Central memory CD8-positive, alpha-beta T cell (primary cell): ENCODE results near the gene MTHFSD.
A peak's percentile ranks its signal among the peaks of the same experiment; 100 is the strongest.

Source experiments
- ATAC-seq: fragments of 150-1000 bp; cut with Tn5 transposase; replicated peaks from 2 replicates; pipeline ENCODE4 v1.10.0; 2022; ENCODE audit warnings: mild to moderate bottlenecking, moderate FRiP score, moderate number of reproducible peaks; ENCODE audit not compliant: poor library complexity, severe bottlenecking; ENCODE audit errors: extremely low read depth
- DNase-seq, 2 donors: peaks; one replicate each; pipeline ENCODE4 v3.0.0; 2021; ENCODE audit warnings: low spot score in 2 of 2
- H3K27ac Mint-ChIP-seq: one replicate; pipeline ENCODE4 v1.8.0; 2022; ENCODE audit warnings: low read depth, mild to moderate bottlenecking, moderate library complexity, mixed read lengths
- H3K27me3 Mint-ChIP-seq: one replicate; pipeline ENCODE4 v1.8.0; 2022; ENCODE audit warnings: mixed read lengths
- H3K36me3 Mint-ChIP-seq: one replicate; pipeline ENCODE4 v1.8.0; 2022; ENCODE audit warnings: mild to moderate bottlenecking, moderate library complexity, mixed read lengths; ENCODE audit not compliant: insufficient read depth
- H3K4me1 Mint-ChIP-seq: one replicate; pipeline ENCODE4 v1.8.0; 2022; ENCODE audit warnings: mixed read lengths
- H3K4me3 Mint-ChIP-seq: one replicate; pipeline ENCODE4 v1.8.0; 2022; ENCODE audit warnings: mild to moderate bottlenecking, moderate library complexity, mixed read lengths
- H3K9me3 Mint-ChIP-seq: one replicate; pipeline ENCODE4 v1.8.0; 2022; ENCODE audit warnings: mixed read lengths

MTHFSD gene

DNA sequence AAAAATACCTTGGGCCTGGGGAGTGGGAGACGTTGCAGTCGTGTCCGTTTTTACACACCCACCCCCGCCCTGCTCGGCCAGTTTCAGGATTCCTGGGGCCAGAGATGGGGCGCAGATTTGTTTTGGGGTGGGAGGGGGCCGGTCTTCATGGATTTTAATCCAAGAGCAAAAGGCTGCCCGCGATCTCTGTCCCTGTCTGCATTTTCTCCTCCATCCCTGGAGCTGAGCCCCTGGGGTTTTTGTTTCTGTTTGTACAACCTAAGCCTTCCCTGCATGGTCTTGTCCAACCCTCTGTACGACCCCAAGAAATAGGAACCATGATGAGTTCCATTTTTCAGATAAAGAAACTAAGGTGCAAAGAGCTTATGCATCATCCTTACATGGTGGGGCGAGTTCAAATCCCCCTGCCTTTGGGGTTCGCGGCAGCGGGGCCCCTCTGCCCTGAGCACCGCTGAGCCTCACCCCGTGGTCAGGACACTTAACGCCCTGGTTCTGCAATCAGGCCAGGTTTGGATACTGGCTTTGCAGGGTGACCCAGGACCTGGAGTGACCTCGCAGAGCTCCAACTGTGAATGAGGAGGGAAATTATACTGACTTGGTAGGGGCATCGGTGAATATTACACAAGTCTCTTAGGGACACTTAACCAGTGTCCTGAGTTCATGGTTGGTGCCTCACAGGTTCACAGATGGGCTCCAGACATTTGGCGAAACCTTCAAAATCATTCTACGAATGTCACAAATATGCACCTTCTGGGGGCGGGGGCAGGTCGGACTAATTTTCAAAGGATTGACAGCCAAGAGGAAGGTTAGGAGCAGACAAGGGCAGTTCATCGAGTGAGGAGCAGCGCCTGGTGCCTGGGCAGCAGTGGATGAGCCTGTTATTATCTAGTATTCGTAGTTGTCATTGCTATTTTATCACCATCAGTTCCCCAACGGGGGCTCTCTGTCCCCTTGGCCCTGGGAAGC lies 48.9 kb downstream of the MTHFSD start:
- Mint-ChIP-seq H3K4me1 (peaks cover 20% of the 10 kb centered on the region), H3K9me3 (no peaks in the 10 kb centered on the region), H3K4me3 (peak overlapping the region; percentile 34), H3K27me3 (peaks cover 81% of the 10 kb centered on the region), H3K27ac (no peak overlapping the region), H3K36me3 (peaks cover 10% of the 10 kb centered on the region)
- ATAC-seq, result no peak
- no peak for DNase-seq

DNA sequence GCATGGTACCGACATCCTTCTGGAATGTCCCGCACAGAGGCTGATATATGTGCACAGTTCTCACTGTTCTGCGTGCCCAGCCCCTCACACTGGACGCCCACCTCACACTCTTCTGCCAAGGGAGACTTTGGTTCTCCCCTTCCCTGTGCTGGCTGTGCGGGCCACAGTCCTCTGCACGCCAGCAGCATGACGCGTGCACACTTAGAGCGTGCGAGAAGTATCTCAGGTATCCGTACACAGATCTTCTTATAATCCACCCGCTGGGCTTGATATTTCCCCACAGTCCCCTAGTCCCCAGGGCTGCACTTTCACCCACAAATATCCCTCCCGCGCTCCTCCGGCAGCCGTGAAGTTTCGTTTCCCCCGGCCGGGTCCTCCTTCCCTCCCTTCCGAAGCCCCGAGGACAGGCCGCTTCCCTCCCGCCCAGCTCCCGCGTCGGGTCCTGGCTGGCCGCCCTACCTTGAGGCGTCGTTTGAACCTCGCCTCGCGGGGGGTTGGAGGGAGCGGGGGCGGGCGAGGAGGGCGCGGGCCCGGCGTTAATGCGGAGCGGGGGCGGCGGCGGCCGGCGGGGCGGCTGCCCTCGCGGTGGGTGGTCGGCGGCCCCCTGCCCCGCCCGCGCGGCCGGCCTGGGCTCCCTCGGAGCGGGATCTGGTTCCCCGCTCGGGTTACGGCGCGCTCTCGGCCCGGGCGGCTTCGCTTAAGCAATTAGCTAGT lies 49.7 kb downstream of the MTHFSD start:
- ATAC-seq, result no peak
- H3K4me1 Mint-ChIP-seq, result peaks cover 20% of the 10 kb centered on the region
- no peak overlapping the region for H3K27ac Mint-ChIP-seq
- DNase-seq, result no peak
- peaks cover 89% of the 10 kb centered on the region for H3K27me3 Mint-ChIP-seq
- no peak overlapping the region for H3K4me3 Mint-ChIP-seq
- H3K9me3 Mint-ChIP-seq, result no peaks in the 10 kb centered on the region
- H3K36me3 Mint-ChIP-seq, result peaks cover 10% of the 10 kb centered on the region

- Mint-ChIP-seq H3K9me3 (no peaks in the 10 kb centered on the region), H3K27me3 (peaks cover 96% of the 10 kb centered on the region), H3K36me3 (peaks cover 10% of the 10 kb centered on the region), H3K27ac (no peak overlapping the region), H3K4me3 (no peak overlapping the region), H3K4me1 (peaks cover 20% of the 10 kb centered on the region)
- DNase-seq (no peak), ATAC-seq (no peak)
Observed at GRCh38 chr16:86504315-86505184, 50.5 kb downstream of the MTHFSD start.

DNA sequence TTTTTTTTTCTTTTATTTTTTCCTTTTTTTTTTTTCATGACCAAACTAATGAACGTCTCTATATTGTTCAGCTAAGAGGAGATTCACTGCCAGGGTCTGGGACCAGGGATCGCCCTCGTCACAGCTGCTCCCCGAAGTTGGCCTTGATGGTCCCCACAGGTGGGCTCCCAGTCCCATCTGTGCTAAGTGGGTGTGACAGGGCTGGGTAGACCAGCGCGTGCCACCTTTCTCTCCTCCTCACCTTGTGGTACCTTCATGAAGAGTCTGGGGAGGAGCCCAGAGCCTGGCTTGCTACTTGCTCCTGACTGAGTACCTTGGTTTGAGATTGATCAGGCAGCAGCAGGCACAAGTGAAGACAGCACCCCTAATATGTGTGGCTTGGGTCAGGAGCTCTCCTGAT lies 51.2 kb downstream of the MTHFSD start:
- no peaks in the 10 kb centered on the region for H3K9me3 Mint-ChIP-seq
- peaks cover 7% of the 10 kb centered on the region for H3K36me3 Mint-ChIP-seq
- H3K4me3 Mint-ChIP-seq, result no peak overlapping the region
- H3K27me3 Mint-ChIP-seq, result peaks cover 96% of the 10 kb centered on the region
- ATAC-seq, result no peak
- no peak overlapping the region for H3K27ac Mint-ChIP-seq
- H3K4me1 Mint-ChIP-seq, result peaks cover 14% of the 10 kb centered on the region
- DNase-seq, result no peak

- H3K4me1 Mint-ChIP-seq, result peaks cover 14% of the 10 kb centered on the region
- DNase-seq (no peak), ATAC-seq (no peak)
- H3K9me3 Mint-ChIP-seq, result no peaks in the 10 kb centered on the region
- H3K36me3 Mint-ChIP-seq, result peaks cover 7% of the 10 kb centered on the region
- no peak overlapping the region for H3K27ac Mint-ChIP-seq
- no peak overlapping the region for H3K4me3 Mint-ChIP-seq
- peaks cover 100% of the 10 kb centered on the region for H3K27me3 Mint-ChIP-seq
Observed at GRCh38 chr16:86502856-86503748, 51.9 kb downstream of the MTHFSD start.

GRCh38 chr16:86501989-86502855 lies 52.8 kb downstream of the MTHFSD start:
- H3K27ac Mint-ChIP-seq, result no peak overlapping the region
- H3K9me3 Mint-ChIP-seq, result no peaks in the 10 kb centered on the region
- H3K4me3 Mint-ChIP-seq, result no peak overlapping the region
- DNase-seq, result no peak
- ATAC-seq, result no peak
- H3K4me1 Mint-ChIP-seq, result peaks cover 7% of the 10 kb centered on the region
- peaks cover 4% of the 10 kb centered on the region for H3K36me3 Mint-ChIP-seq
- H3K27me3 Mint-ChIP-seq, result peaks cover 95% of the 10 kb centered on the region

DNA sequence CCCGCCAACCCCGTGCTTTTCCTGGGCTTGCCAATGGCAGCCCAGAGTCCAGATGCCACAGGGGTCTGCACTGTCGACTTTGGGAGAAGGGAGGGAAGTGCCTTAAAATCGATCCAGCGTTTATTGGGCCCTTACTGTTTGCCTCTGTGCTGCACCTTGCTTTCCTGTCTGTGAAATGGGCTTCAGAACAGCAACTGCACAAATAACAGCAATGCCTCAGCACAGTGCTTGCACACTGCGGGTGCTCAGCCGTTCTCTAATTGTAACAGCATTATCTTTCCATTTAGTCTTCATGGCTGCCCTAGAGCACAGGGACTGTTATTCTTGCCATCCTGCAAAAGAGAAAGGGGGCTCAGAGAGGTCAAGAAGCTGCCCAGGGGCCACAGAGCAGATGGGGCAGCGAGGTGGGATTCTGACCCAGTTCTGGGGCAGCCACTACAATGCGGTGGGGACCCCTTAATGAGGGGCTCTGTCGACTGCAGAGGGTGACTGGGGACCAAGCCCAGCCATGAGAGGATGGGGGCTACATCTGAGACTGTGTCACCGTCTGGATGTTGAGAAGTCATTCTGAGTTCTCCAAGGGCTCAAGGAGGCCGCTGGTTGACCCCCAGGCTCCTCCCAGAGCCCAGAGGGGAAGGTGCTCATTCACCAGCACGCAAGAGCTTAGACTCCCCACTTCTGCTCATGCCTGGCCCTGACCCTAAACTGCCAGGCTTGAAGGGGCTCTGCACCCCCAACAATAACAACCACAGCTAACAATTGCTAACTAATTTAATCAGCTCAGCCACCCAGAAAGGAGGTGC lies 54.1 kb downstream of the MTHFSD start:
- Mint-ChIP-seq H3K27me3 (peaks cover 94% of the 10 kb centered on the region), H3K4me3 (no peak overlapping the region), H3K4me1 (peaks cover 2% of the 10 kb centered on the region), H3K27ac (no peak overlapping the region), H3K9me3 (no peaks in the 10 kb centered on the region), H3K36me3 (peaks cover 4% of the 10 kb centered on the region)
- ATAC-seq, result no peak
- no peak for DNase-seq

DNA sequence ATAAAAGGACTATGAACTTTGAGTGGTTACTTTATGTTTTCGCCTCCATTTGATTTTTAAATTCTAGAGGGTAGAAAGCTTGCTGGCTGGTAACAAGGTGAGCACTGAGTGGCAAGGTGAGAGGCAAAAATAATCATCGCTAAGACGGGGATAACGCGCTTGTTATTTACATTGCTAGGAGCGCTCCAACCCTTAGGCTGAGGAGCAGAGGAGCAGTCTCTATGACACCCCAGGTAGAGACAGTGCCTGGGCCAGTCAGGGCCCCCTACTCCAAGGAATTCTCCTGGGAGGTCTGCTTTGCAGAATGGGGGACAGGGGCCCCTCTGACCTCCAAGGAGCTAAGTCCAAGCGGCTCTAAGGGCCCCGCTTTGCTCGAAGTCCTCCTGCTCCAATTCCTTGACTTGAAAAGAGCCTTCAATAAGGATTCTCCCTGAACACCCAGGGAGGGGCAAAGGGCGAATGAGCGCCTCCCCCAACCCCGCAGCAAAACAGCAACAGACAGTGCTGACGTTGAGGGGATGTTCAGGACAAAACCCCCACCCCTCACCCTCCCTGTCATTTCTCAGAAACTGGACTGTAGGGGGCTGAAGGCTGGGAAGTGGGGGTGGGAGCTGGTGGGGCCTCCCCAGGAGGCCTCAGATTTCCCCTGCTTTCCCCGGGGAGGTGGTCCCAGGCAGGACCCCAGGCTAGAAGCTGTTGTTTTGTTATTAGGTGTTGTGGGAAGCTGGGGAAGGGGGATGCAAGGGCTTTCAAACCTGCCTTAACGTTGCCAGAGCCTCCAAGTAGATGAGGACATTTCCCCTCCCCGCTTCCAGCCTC lies 54.9 kb downstream of the MTHFSD start:
- peaks cover 94% of the 10 kb centered on the region for H3K27me3 Mint-ChIP-seq
- H3K36me3 Mint-ChIP-seq, result peaks cover 2% of the 10 kb centered on the region
- H3K27ac Mint-ChIP-seq, result no peak overlapping the region
- DNase-seq (no peak), ATAC-seq (no peak)
- H3K9me3 Mint-ChIP-seq, result no peaks in the 10 kb centered on the region
- H3K4me3 Mint-ChIP-seq, result no peak overlapping the region
- H3K4me1 Mint-ChIP-seq, result no peaks in the 10 kb centered on the region

DNA sequence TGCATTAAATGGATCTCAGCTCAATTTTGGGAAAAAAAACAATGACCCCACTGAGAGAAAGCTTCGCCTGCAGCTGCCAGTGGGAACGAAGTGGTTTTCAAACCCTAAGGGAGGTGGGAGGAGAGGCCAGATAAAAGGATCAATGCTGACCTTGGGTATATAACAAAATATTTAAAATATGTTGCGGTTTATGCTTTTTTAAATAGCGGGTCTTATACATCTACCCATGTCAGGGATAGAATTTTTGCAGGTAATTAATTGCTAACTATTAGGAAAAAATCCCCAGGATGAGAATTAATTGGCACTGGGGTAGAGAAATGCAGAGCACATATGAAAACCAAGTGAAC lies 55.6 kb downstream of the MTHFSD start:
- Mint-ChIP-seq H3K4me3 (no peak overlapping the region), H3K27ac (no peak overlapping the region), H3K4me1 (no peaks in the 10 kb centered on the region), H3K27me3 (peaks cover 93% of the 10 kb centered on the region), H3K9me3 (no peaks in the 10 kb centered on the region), H3K36me3 (peaks cover 2% of the 10 kb centered on the region)
- DNase-seq (no peak), ATAC-seq (no peak)
